ENCODE measurements around the gene GPR4.
"Not testable (repeated sequence)": the region's sequence is repeated elsewhere in the genome, so short reads cannot be mapped to it uniquely, and the experiment has no call there.

Gene GPR4

GRCh38 chr19:45621976-45622503 is 20.0 kb upstream of the GPR4 start:
- DNase-seq: no peak

- no peak for DNase-seq
Observed at GRCh38 chr19:45621389-45621788, 19.4 kb upstream of the GPR4 start.

DNA sequence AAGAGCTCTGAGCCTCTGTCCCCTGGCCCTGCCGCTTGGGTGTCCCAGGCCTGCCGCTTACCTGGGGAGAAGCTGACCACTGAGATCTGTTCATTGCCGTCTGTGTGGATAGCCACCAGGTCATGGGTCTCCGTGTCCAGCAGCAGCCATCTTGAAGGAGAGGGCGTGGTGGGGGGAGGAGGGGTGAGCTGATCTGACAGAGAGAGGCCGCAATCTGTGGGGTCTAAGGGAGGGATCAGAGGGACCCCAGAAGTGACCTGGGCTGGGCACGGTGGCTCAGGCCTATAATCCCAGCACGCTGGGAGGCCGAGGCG is 14.6 kb upstream of the GPR4 start:
- DNase-seq: no peak

GRCh38 chr19:45615795-45616703 is 14.0 kb upstream of the GPR4 start:
- DNase-seq: peak; percentile 81 to 95

- DNase-seq: not testable (repeated sequence)
Observed at GRCh38 chr19:45615056-45615455, 13.0 kb upstream of the GPR4 start.

DNA sequence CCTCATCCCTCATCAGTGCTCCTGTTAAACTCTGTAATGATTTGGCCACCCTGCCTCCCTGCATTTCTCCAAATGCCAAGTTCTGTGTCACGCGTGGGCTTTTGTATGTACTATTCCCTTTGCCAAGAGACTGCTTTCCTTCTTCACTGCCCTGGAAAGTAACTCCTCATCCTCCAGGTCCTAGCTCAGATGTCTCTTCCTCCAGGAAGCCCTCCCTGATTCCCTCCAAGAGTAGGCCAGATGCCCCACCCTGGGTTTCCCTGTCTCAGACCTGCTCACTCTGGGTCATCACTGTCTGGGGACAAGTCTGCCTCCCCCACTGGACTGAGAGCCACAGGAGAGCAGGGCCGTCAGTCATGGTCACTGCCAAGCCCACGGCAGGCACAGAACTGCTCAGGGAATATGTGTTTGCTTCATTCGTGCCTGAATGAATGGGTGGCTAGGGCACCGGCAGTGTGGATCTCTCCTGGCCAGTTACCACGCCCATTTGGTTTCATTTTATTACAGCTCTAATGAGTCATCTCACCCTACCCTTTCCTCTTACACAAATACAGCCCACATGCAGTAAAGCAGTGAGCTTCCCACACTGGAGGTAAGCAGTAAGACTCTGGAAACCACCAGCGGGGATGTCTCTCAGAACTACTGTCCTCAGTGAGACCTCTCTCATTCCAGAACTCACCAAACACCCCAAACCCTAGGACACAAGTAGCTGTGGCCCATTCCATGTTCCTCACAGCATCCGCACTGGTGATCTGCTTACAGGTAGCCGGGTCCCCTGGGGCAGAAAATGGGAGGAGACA is 12.1 kb upstream of the GPR4 start:
- no peak for DNase-seq

DNA sequence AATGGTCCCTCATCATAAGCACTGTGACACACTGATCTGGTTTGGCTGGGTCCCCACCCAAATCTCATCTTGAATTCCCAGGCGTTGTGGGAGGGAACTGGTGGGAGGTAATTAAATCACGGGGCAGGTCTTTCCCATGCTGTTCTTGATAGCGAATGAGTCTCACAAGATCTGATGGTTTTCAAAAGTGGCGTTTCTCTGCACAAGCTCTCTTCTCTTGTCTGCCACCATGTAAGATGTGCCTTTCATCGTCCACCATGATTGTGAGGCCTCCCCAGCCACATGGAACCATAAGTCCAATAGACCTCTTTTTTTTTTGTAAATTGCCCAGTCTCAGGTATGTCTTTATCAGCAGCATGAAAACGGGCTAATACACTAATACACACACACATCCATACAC is 6.9 kb upstream of the GPR4 start:
- no peak for DNase-seq

GRCh38 chr19:45607071-45608029 is 5.3 kb upstream of the GPR4 start:
- peak; percentile 51 to 74 for DNase-seq

GRCh38 chr19:45601115-45601514 is 897 bp downstream of the GPR4 start:
- DNase-seq: no peak

DNA sequence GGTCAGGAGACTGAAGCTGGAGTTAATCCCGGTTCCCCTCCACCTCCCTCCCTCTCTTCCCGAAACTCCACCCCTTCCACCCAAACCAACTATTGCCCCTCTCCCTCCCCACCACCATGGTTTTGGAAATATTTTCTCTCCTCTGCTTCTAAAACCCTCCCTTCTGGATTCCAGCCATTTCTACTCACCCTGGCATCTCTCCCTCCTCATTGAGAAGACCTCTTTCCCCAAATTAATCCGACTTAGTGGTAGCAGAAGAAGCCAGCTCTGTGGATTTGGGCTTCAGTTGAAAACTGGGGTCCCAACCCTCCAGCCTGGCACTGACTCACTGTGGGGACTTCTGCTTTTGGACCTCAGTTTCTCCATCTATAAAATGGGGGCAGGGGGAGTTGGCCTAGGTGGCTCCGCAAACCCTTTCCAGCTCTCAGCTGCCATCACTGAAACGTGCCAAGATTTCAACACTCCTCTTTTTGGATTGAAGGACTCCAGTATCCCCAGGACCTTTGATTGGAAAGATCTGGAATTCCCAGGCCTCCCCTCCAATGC is 1.6 kb downstream of the GPR4 start:
- no peak for DNase-seq

DNA sequence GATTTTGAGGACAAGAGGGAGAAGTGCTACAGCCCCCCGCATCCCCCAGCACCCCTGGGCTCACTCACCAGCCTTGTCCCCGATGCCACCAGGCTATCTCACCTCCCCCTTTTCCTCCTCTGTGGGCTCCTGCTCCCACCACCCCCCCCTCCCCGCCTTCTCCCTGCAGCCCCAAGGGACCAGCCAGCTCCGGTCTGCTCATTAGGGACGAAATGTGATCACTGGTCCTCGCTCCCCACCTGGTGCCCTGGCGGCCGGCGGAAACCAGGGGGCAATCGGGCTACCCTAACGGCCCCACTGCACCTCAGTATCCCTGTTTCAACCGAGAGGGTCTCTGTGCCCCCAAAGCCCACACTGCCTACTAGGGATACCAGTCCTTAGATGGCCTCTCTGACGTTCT is 2.7 kb downstream of the GPR4 start:
- DNase-seq: peak in 1 of 2 experiments; percentile 31

DNA sequence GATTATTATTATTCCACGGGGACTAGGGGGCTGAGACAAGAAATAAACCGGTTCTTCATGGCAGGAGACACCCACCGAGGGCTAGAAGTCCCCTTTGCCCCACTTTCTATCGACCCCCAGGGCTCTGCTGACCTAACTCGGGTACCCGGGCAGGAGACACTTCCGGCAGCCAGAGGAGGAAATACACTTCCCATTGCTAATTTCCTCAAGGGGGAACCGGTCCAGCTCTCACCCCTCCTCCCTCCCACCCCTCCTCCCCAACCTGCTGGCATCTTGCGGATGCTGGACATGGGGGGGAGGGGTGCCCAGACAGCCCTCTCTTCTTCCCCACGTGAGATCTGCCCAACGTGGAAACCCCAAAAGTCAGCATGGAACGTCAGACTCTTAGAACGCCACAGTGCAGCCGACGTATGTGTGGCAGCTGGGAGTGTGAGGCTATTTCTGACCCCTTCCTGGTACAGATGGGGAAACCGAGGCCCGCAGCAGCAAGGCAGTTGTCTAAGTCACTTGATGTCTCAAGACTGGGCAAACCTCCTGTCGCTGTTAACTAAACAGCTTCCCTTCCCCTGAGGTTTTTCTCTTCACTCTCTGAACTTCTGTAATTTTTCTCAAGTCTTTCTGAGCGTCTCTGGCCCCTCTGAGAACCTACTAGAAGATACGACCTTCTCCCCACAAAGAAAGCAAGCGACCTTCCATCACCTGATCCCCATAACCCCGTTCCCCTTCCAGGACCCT is 3.6 kb downstream of the GPR4 start:
- no peak for DNase-seq

DNA sequence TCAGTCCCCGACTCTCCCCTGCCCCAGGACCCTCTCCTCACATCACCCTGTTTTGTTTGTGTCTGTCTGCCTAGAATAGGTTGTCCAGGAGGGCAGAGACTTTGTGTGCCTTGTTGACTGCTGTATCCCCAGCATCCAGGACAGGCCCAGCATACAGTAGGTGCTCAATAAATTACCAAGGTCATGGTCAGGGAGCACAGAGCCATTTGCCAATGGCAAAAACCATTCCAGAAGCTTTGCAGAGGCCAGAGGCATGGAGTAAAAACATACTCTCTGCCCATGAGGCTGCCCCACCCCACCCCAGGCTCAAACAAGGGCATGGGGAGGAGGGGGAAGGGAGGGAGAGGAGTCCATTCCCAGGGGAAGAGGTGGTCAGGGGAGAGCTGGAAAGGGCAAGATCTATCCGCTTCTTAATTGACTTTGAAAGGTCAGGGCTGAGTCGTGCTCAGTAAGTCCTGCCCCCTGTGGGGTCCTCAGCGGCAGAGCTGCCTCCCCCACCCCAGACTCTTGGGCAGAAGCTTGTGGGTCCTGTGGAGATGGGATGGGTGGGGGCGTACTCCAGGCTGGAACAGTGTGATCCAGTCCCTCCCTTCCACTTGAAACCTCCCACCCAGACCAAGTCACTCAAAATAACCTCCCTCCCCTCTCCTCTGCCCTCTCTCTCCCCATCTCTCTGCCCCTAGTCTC is 4.4 kb downstream of the GPR4 start:
- DNase-seq: no peak

GRCh38 chr19:45595814-45596213 is 6.2 kb downstream of the GPR4 start:
- DNase-seq: no peak

- DNase-seq: no peak
Observed at GRCh38 chr19:45593520-45593919, 8.5 kb downstream of the GPR4 start.

DNA sequence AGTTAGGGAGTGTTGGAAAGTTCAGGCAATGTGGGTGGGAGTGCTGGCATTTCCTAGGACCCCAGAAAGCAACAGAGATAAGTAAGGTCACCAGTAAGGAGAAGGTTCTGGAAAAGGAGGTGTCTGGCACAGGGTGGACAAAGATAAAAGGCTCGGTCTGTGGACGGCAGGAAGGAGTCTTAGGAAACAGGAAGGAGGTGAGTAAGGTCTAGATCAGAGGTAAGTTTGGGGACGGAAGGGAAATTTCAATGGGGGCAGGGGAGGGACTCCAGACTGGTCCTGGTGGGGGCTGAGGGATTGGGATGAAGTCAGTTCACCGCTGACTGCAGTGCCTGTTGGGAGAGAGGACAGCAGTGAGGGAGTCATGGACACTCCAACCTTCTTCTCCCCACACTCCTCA is 9.6 kb downstream of the GPR4 start:
- DNase-seq: no peak

DNA sequence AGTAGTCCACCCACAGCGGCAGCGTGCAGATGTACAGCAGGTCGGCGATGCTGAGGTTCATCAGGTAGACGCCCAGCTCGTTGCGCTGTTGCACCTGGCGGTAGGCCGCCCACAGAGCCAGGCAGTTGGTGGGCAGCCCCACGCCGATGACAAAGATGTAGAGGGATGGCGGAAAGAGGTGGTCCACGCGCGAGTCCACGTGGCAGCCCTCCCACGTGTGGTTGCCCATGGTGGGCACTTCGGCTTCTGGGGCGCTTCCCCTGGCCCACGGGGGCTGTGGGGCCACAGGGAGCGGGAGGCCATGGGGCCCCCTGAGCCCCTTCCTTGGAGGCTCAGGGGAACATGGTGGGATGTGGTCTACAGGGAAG is 10.4 kb downstream of the GPR4 start:
- DNase-seq: no peak

DNA sequence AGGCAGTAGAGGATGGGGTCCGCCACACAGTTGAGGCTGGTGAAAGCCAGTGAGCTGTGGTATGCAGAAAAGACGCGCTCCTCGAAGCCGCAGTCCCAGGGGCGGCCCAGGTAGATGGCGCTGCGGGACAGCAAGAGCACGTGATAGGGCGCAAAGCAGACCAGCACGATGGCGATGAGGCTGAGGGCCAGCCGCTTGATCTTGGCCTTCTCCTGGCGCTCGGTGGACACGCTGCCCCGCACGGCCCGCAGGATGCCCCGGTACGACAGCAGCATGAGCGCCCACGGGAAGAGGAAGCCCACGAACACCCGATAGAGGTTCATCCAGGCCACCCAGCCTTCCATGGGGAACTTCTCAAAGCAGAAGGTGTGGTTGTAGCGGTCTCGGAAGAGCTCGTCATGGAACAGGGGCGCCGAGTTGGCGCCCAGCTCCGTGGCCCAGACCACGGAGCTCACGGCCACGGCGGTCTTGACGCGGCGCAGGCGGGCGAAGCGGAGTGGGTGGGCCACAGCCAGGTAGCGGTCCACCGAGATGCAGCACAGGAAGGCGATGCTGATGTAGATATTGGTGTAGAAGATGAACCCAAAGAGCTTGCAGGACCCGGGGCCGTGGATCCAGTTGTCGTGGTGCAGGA is 10.9 kb downstream of the GPR4 start:
- peak; percentile 28 to 86 for DNase-seq

- peak; percentile 48 to 68 for DNase-seq
Observed at GRCh38 chr19:45590300-45591003, 11.6 kb downstream of the GPR4 start.

GRCh38 chr19:45589768-45590167 is 12.2 kb downstream of the GPR4 start:
- no peak for DNase-seq
